ENCODE data around the gene MMP27. TPM values are rescaled to one million over a fixed set of nuclear protein-coding genes. Genes with fewer than 3 reads are reported as not detected.
A peak's percentile ranks its signal among the peaks of the same experiment; 100 is the strongest.

Gene MMP27
- total RNA-seq, 1 experiment from 2014 or later, result not detected

DNA sequence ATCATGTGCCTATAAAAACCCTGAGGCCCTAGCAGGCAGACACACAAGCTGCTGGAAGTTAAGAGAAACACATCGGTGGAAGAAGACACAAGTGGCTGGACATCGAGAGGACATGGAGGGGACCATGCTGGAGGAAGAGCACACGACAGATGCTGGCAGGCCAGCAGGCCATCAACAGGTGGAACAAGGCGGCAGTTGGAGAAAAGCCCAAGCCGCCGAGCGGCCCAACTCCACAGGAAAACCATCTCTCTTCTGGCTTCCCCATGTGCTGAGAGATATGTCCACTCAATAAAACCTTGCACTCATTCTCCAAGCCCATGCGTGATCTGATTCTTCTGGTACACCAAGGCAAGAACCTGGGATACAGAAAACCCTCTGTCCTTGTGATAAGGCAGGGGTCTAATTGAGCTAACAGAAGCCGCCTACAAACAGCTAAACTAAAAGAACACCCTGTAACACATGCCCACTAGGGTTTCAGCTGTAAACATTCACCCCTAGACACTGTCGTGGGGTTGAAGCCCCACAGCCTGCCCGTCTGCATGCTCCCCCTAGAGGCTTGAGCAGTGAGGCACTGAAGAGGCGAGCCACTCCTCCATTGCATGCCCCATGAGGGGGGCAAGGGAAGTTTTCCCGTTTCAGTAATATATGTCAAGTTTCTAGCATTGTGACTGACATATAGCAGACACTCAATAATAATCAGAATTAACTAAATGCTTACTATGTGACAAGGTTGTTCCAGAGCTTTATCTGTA lies 41.4 kb downstream of the MMP27 start:
- H3K27ac ChIP-seq (ENCODE audit: low read length), result no peak overlapping the region
- no peaks in the 10 kb centered on the region for H3K9me3 ChIP-seq (ENCODE audit: control insufficient read depth, insufficient read depth, low read depth, low read length)
- DNase-seq (ENCODE audit: low read depth, low spot score), result no peak
- ATAC-seq, result no peak
- BruUV-seq (replicated peaks), result no TSS peak
- no peak overlapping the region for H3K4me3 ChIP-seq (ENCODE audit: low read depth in 2 of 2, low read length in 2 of 2)
- POLR2A ChIA-PET, result no interaction called here
- H3K4me1 ChIP-seq (ENCODE audit: control insufficient read depth, insufficient read depth, low read length), result peaks cover 10% of the 10 kb centered on the region
- CTCF ChIA-PET, result no interaction called here
- TF ChIP-seq, protein P1, sequence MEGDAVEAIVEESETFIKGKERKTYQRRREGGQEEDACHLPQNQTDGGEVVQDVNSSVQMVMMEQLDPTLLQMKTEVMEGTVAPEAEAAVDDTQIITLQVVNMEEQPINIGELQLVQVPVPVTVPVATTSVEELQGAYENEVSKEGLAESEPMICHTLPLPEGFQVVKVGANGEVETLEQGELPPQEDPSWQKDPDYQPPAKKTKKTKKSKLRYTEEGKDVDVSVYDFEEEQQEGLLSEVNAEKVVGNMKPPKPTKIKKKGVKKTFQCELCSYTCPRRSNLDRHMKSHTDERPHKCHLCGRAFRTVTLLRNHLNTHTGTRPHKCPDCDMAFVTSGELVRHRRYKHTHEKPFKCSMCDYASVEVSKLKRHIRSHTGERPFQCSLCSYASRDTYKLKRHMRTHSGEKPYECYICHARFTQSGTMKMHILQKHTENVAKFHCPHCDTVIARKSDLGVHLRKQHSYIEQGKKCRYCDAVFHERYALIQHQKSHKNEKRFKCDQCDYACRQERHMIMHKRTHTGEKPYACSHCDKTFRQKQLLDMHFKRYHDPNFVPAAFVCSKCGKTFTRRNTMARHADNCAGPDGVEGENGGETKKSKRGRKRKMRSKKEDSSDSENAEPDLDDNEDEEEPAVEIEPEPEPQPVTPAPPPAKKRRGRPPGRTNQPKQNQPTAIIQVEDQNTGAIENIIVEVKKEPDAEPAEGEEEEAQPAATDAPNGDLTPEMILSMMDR (IDR thresholded peaks at IDR 0.05), result peak; percentile 53; the same call in 1 of the 2 replicates
- TF ChIP-seq TCF7L2 (IDR thresholded peaks at IDR 0.05; ENCODE audit: low read depth, low read length), result no peak
- intact Hi-C loops (cut with micrococcal nuclease; ENCODE audit: unreplicated experiment) (loop anchor here (10.0 kb wide), 1 partner anchor 269 kb away; no protein-coding TSS in a partner anchor), in situ Hi-C loops (cut with HindIII; ENCODE audit: low pct_unique_long_range_greater_than_20kb, low sequenced_read_pairs) (no loop called here)
- H3K36me3 ChIP-seq (ENCODE audit: control insufficient read depth, insufficient read depth, low read length), result no peaks in the 10 kb centered on the region
- H3K27me3 ChIP-seq (ENCODE audit: control insufficient read depth, insufficient read depth, low read length), result no peaks in the 10 kb centered on the region

GRCh38 chr11:102662607-102663006 lies 43.0 kb downstream of the MMP27 start:
- TF ChIP-seq POLR2AphosphoS5 (IDR thresholded peaks at IDR 0.05; ENCODE audit: low read depth, low read length), result no peak
- no peak for TF ChIP-seq SIN3A (IDR thresholded peaks at IDR 0.05; ENCODE audit: borderline replicate concordance, insufficient read depth, low read depth, low read length)
- TF ChIP-seq, protein P2, sequence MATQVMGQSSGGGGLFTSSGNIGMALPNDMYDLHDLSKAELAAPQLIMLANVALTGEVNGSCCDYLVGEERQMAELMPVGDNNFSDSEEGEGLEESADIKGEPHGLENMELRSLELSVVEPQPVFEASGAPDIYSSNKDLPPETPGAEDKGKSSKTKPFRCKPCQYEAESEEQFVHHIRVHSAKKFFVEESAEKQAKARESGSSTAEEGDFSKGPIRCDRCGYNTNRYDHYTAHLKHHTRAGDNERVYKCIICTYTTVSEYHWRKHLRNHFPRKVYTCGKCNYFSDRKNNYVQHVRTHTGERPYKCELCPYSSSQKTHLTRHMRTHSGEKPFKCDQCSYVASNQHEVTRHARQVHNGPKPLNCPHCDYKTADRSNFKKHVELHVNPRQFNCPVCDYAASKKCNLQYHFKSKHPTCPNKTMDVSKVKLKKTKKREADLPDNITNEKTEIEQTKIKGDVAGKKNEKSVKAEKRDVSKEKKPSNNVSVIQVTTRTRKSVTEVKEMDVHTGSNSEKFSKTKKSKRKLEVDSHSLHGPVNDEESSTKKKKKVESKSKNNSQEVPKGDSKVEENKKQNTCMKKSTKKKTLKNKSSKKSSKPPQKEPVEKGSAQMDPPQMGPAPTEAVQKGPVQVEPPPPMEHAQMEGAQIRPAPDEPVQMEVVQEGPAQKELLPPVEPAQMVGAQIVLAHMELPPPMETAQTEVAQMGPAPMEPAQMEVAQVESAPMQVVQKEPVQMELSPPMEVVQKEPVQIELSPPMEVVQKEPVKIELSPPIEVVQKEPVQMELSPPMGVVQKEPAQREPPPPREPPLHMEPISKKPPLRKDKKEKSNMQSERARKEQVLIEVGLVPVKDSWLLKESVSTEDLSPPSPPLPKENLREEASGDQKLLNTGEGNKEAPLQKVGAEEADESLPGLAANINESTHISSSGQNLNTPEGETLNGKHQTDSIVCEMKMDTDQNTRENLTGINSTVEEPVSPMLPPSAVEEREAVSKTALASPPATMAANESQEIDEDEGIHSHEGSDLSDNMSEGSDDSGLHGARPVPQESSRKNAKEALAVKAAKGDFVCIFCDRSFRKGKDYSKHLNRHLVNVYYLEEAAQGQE (IDR thresholded peaks at IDR 0.05; ENCODE audit: insufficient read depth in 1 of 2, low read depth in 2 of 2, low read length in 1 of 2), result no peak
- TF ChIP-seq TCF7L2 (IDR thresholded peaks at IDR 0.05; ENCODE audit: low read depth, low read length), result no peak
- TF ChIP-seq, protein P1 (IDR thresholded peaks at IDR 0.05), result no peak
- POLR2A ChIA-PET, result no interaction called here
- CTCF ChIA-PET, result no interaction called here
- DNase-seq (ENCODE audit: low read depth, low spot score) (no peak), ATAC-seq (no peak)
- Histone ChIP-seq H3K4me3 (ENCODE audit: low read depth in 2 of 2, low read length in 2 of 2) (no peak overlapping the region), H3K36me3 (ENCODE audit: control insufficient read depth, insufficient read depth, low read length) (no peaks in the 10 kb centered on the region), H3K27ac (ENCODE audit: low read length) (no peak overlapping the region), H3K27me3 (ENCODE audit: control insufficient read depth, insufficient read depth, low read length) (no peaks in the 10 kb centered on the region), H3K9me3 (ENCODE audit: control insufficient read depth, insufficient read depth, low read depth, low read length) (no peaks in the 10 kb centered on the region), H3K4me1 (ENCODE audit: control insufficient read depth, insufficient read depth, low read length) (peaks cover 10% of the 10 kb centered on the region)
- intact Hi-C loops (cut with micrococcal nuclease; ENCODE audit: unreplicated experiment) (loop anchor here (10.0 kb wide), 1 partner anchor 268 kb away; no protein-coding TSS in a partner anchor), in situ Hi-C loops (cut with HindIII; ENCODE audit: low pct_unique_long_range_greater_than_20kb, low sequenced_read_pairs) (no loop called here)
- no TSS peak for BruUV-seq (replicated peaks)
